ENCODE measurements around the gene CCT8L2. TPM values are rescaled to one million over a fixed set of nuclear protein-coding genes. Genes with fewer than 3 reads are reported as not detected.
"Not testable (repeated sequence)": the region's sequence is repeated elsewhere in the genome, so short reads cannot be mapped to it uniquely, and the experiment has no call there.

The CCT8L2 gene, protein sequence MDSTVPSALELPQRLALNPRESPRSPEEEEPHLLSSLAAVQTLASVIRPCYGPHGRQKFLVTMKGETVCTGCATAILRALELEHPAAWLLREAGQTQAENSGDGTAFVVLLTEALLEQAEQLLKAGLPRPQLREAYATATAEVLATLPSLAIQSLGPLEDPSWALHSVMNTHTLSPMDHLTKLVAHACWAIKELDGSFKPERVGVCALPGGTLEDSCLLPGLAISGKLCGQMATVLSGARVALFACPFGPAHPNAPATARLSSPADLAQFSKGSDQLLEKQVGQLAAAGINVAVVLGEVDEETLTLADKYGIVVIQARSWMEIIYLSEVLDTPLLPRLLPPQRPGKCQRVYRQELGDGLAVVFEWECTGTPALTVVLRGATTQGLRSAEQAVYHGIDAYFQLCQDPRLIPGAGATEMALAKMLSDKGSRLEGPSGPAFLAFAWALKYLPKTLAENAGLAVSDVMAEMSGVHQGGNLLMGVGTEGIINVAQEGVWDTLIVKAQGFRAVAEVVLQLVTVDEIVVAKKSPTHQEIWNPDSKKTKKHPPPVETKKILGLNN
- total RNA-seq, result not detected
- polyA plus RNA-seq, result not detected
- long read RNA-seq, donor 1, result 0 reads
- long read RNA-seq, donor 2, result 0 reads
- long read RNA-seq, donor 3, result 0 reads
- long read RNA-seq, donor 4, result 0 reads

DNA sequence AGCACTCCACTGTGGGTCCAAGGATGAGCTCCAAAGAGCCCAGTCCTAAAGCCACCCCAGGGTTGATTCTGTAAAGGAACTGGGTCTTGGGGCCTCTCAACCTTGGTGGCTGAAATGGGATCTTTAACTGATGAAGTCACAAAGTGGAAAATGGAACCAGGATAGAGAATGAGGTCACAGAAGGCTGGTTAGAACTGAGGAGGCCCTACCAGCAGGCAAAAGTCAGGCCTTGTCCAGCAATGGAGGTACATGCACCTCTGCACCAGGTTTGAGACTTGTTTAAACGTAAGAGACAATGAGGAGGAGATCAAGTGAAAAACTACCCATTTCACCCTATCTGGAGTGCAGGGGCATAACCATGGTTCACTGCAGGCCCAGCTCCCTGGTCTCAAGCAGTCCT lies at the start of gene CCT8L2:
TSS of gene CCT8L2 (minus strand) at position 101 of the 400 bp plus-strand sequence. CDS start 260 bp downstream, outside the sequence.
- 63% methylated on average over 1 of the region's 1 CpG for WGBS
- ATAC-seq; H3K9me3 ChIP-seq (ENCODE audit: control insufficient read depth, low read length); DNase-seq; H3K27me3 ChIP-seq (ENCODE audit: control insufficient read depth, insufficient read depth); H3K27ac ChIP-seq (ENCODE audit: low read length); H3K4me1 ChIP-seq (ENCODE audit: control insufficient read depth, insufficient read depth, low read length); intact Hi-C loops (cut with DNase I); H3K4me3 ChIP-seq (ENCODE audit: low read length): not testable (repeated sequence)

DNA sequence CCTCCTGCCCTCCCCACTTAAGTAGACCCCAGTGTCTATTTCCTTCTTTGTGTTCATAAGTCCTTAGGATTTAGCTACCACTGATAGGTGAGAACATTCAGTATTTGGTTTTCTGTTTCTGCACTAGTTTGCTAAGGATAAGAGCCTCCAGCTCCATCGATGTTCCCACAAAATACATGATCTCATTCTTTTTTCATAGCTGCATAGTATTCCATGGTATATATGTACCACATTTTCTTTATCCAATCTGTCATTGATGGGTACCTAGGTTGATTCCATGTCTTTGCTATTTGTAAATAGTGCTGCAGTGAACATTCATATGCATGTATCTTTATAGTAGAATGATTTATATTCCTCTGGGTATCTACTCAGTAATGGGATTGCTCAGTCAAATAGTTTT lies 42.8 kb upstream of the CCT8L2 start:
- intact Hi-C loops (cut with DNase I); DNase-seq; H3K27ac ChIP-seq (ENCODE audit: low read length); H3K4me3 ChIP-seq (ENCODE audit: low read length); H3K27me3 ChIP-seq (ENCODE audit: control insufficient read depth, insufficient read depth); ATAC-seq; H3K9me3 ChIP-seq (ENCODE audit: control insufficient read depth, low read length); H3K4me1 ChIP-seq (ENCODE audit: control insufficient read depth, insufficient read depth, low read length): not testable (repeated sequence)
- WGBS, result 65% methylated on average over 1 of the region's 1 CpG

DNA sequence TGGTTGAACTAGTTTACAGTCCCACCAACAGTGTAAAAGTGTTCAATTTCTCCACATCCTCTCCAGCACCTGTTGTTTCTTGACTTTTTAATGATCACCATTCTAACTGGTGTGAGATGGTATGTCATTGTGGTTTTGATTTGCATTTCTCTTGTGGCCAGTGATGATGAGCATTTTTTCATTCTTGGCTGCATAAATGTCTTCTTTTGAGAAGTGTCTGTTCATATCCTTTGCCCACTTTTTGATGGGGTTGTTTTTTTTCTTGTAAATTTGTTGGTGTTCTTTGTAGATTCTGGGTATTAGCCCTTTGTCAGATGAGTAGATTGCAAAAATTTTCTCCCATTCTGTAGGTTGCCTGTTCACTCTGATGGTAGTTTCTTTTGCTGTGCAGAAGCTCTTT lies 41.5 kb upstream of the CCT8L2 start:
- H3K4me1 ChIP-seq (ENCODE audit: control insufficient read depth, insufficient read depth, low read length); intact Hi-C loops (cut with DNase I); H3K27ac ChIP-seq (ENCODE audit: low read length); H3K9me3 ChIP-seq (ENCODE audit: control insufficient read depth, low read length); H3K27me3 ChIP-seq (ENCODE audit: control insufficient read depth, insufficient read depth); ATAC-seq; H3K4me3 ChIP-seq (ENCODE audit: low read length); DNase-seq: not testable (repeated sequence)

DNA sequence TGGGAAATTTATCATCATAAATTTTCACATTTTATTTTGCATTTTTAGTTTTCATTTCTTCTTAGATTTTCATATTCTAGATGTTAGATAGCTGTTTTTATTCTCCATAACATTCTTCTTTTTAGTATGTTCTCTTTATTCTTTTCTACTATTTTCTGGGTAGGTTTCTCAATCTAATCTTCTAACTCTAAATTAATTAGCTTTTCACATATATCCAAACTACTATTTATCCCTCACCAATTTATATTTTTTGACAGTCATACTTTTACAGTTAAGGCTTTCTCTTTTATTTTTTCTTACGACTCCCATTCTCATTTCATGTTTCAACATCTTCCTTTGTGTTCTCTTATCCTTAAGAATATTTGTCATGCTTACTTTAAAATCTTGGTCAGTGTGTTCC lies 35.9 kb upstream of the CCT8L2 start:
- H3K4me3 ChIP-seq (ENCODE audit: low read length); DNase-seq; H3K4me1 ChIP-seq (ENCODE audit: control insufficient read depth, insufficient read depth, low read length); intact Hi-C loops (cut with DNase I); H3K9me3 ChIP-seq (ENCODE audit: control insufficient read depth, low read length); H3K27me3 ChIP-seq (ENCODE audit: control insufficient read depth, insufficient read depth); ATAC-seq; H3K27ac ChIP-seq (ENCODE audit: low read length): not testable (repeated sequence)
- 86% methylated on average over 1 of the region's 1 CpG for WGBS

DNA sequence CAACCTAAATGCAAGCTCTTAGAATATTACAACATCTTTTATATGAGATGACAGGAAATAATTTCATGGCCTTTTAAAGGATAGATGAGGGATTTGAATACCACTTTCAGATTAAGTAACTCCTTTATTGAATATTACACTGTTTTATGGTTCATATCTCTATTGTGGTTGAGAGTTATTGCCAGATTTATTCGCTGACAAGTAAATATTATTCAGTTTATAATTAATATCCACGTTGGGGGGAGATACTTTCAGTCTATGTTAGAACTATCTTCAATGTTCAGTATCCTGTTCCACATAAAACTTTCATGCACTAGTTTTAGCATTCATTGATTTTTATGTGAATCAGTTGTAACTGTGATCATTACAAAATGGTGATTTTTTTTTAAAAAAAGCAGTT lies 32.4 kb upstream of the CCT8L2 start:
- H3K27me3 ChIP-seq (ENCODE audit: control insufficient read depth, insufficient read depth); H3K4me3 ChIP-seq (ENCODE audit: low read length); H3K4me1 ChIP-seq (ENCODE audit: control insufficient read depth, insufficient read depth, low read length); H3K27ac ChIP-seq (ENCODE audit: low read length); H3K9me3 ChIP-seq (ENCODE audit: control insufficient read depth, low read length); intact Hi-C loops (cut with DNase I); ATAC-seq; DNase-seq: not testable (repeated sequence)
- 51% methylated on average over 2 of the region's 2 CpGs for WGBS

DNA sequence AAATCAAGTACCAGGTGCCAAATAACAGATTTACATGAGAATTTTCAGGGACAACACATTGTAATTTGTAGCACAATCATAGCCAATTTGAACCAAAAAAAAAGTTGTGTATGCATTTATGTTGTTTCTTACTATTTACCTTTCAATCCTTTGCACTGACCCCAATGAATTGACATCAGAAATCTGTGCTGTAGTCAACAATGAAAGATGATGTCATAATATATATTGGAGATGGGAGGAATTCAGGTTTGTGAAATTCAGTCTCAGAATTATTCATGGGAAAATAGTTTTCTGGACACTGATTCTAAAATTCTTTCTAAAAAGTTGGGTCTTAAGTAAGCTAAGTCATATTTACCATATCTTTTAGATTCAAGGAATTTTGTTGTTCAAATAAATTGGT lies 31.0 kb upstream of the CCT8L2 start:
- DNase-seq; ATAC-seq; H3K9me3 ChIP-seq (ENCODE audit: control insufficient read depth, low read length); H3K27ac ChIP-seq (ENCODE audit: low read length); H3K4me3 ChIP-seq (ENCODE audit: low read length); intact Hi-C loops (cut with DNase I); H3K27me3 ChIP-seq (ENCODE audit: control insufficient read depth, insufficient read depth); H3K4me1 ChIP-seq (ENCODE audit: control insufficient read depth, insufficient read depth, low read length): not testable (repeated sequence)

DNA sequence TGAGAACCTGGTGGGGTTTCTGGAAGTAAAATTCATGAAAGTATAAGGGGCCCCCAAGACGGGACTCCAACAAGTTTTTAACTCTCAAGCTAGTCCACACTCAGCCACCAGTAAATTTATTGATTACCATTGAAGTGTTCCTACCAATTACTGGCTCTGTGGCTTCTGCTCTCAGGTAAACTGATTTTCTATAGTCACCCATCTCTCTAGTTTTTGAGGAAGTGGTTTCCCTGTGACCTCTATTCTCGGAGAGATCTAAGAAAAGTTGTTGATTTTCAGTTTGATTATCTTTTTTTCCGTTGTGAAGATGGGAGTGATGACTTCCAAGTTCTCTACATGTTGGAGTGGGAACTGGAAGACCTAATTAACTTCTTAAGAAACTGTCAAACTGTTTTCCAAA lies 24.9 kb upstream of the CCT8L2 start:
- H3K27ac ChIP-seq (ENCODE audit: low read length); H3K27me3 ChIP-seq (ENCODE audit: control insufficient read depth, insufficient read depth); H3K4me1 ChIP-seq (ENCODE audit: control insufficient read depth, insufficient read depth, low read length); ATAC-seq; H3K4me3 ChIP-seq (ENCODE audit: low read length); DNase-seq; intact Hi-C loops (cut with DNase I); H3K9me3 ChIP-seq (ENCODE audit: control insufficient read depth, low read length): not testable (repeated sequence)
- 50% methylated on average over 3 of the region's 3 CpGs for WGBS

DNA sequence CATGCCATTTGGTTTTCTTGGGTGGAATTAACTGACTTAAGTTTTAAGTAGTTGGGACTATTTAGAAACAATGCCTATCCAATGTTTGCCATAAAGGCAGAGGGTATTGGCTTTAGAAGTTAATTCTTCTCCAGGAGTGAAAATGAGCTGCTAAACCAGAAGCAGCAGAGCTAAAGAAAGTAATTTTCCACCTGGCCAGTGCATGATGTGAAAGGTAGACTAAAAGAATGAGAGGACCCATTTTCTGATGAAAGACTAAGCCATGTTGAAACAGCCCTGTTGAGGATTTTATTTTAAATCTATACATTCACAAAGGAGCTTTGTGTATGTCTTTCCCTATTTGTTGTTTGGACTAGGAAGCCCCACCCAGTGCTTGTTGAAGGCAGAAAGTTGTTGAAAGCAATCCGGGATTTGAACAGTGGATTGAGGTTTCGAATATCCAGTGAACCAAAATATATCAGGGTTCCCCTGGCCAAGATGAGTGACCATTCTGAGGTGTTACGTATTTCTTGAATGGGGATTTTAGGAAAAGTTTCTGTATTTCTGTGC lies 23.9 kb upstream of the CCT8L2 start:
- DNase-seq; H3K27ac ChIP-seq (ENCODE audit: low read length); H3K27me3 ChIP-seq (ENCODE audit: control insufficient read depth, insufficient read depth); H3K9me3 ChIP-seq (ENCODE audit: control insufficient read depth, low read length); ATAC-seq; H3K4me1 ChIP-seq (ENCODE audit: control insufficient read depth, insufficient read depth, low read length); H3K4me3 ChIP-seq (ENCODE audit: low read length); intact Hi-C loops (cut with DNase I): not testable (repeated sequence)
- WGBS, result 80% methylated on average over 3 of the region's 3 CpGs

DNA sequence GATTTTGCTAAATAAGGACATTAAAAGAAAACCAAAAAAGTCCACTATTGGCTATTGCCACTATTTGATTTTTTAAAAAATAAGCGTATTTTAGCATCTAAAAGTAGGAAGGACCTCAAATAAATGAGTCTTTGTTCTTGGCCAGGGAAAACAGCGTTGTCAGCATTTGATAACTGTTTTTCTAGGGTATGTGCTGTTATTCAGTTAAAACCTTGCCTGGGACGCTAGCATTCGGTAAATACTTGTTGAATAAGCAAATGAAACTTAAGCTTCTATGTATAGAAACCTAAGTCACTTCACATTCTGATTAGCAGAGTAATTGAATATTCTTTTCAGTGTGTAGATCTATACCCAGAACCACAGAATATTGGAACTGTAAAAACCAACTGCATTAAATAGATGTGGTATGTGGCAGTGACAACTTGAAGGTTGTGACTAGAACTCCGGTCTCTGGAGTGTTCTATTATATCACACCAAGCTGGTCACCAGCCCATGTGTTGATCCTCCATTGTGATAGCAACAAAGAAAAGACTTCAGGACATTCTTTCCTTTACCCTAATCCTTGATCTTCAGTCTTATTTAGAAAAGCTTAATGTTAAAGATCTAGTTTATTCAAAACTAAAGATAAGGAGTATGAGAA lies 23.1 kb upstream of the CCT8L2 start:
- ATAC-seq; H3K27me3 ChIP-seq (ENCODE audit: control insufficient read depth, insufficient read depth); H3K4me1 ChIP-seq (ENCODE audit: control insufficient read depth, insufficient read depth, low read length); intact Hi-C loops (cut with DNase I); H3K4me3 ChIP-seq (ENCODE audit: low read length); DNase-seq; H3K27ac ChIP-seq (ENCODE audit: low read length); H3K9me3 ChIP-seq (ENCODE audit: control insufficient read depth, low read length): not testable (repeated sequence)
- 68% methylated on average over 5 of the region's 5 CpGs for WGBS

DNA sequence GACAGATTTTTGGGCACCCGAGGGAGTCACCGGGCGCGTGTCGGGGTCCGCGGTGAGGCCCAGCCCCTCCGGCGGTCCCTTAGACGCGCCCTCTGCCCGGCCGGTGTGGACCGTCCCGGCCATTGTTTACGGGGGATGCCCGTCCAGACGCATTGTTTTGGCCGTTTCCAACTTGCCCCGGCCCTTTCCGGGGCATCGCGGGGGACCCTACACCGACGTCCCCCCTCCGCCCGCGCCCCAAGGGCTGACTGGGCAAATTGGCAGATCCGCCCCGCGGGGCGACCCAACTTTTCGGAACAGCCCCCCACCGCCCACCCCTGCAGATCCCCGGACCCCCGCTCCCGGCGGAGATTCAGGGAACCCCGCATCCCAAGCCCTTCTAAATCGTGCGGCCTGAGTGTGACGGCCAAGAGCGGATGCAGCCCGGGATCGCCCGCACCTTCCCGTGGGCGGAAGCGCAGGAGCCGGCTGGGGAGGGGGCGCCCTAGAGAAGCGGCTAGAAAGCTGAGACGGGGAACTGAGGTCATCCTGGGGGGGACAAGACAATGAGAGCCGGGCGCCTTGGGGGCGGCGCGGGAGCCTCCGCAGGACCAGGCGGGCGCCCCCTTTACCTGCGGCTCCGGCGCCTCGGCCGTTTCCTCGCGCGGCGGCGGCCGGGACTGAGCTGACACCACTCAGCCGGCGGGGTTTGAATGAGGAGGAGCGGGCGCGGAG lies 17.1 kb upstream of the CCT8L2 start:
- WGBS, result 1% methylated on average over 77 of the region's 77 CpGs
- DNase-seq (peak in 2 of 3 donors; percentile 49 to 53), ATAC-seq (peak; percentile 41 to 51)
- no peaks in the 10 kb centered on the region for H3K9me3 ChIP-seq (ENCODE audit: control insufficient read depth, low read length)
- intact Hi-C loops (cut with DNase I), result no loop called here
- peak overlapping the region; percentile 37 for H3K4me3 ChIP-seq (ENCODE audit: low read length)
- H3K27ac ChIP-seq (ENCODE audit: low read length), result no peak overlapping the region
- H3K4me1 ChIP-seq (ENCODE audit: control insufficient read depth, insufficient read depth, low read length), result no peaks in the 10 kb centered on the region
- no peaks in the 10 kb centered on the region for H3K27me3 ChIP-seq (ENCODE audit: control insufficient read depth, insufficient read depth)

Measured in right cardiac atrium (tissue), 5 donors.